ENCODE data around the gene SUSD6. TPM values are rescaled to one million over a fixed set of nuclear protein-coding genes. Genes with fewer than 3 reads are reported as not detected.
A peak's percentile ranks its signal among the peaks of the same experiment; 100 is the strongest.

SUSD6 gene
- total RNA-seq, 1 donor from 2014 or later: 23.9 TPM

- intact Hi-C loops (cut with micrococcal nuclease): no loop called here
- Histone ChIP-seq H3K4me3 (no peak overlapping the region), H3K9me3 (replicated peaks) (no peaks in the 10 kb centered on the region), H3K4me1 (peaks cover 15% of the 10 kb centered on the region), H3K27ac (replicated peaks) (no peak overlapping the region), H3K36me3 (no peaks in the 10 kb centered on the region), H3K27me3 (ENCODE audit: low read depth) (no peaks in the 10 kb centered on the region)
- DNase-seq: no peak
- no peak for TF ChIP-seq CTCF (IDR thresholded peaks at IDR 0.05; ENCODE audit: borderline replicate concordance)
Measured at GRCh38 chr14:69605738-69606137, 5.7 kb upstream of the SUSD6 start.

- no peak overlapping the region for H3K4me3 ChIP-seq
- no peaks in the 10 kb centered on the region for H3K9me3 ChIP-seq (replicated peaks)
- H3K27ac ChIP-seq (replicated peaks): no peak overlapping the region
- H3K36me3 ChIP-seq: no peaks in the 10 kb centered on the region
- no peak for DNase-seq
- H3K27me3 ChIP-seq (ENCODE audit: low read depth): no peaks in the 10 kb centered on the region
- intact Hi-C loops (cut with micrococcal nuclease): no loop called here
- peaks cover 19% of the 10 kb centered on the region for H3K4me1 ChIP-seq
- no peak for TF ChIP-seq CTCF (IDR thresholded peaks at IDR 0.05; ENCODE audit: borderline replicate concordance)
Measured at GRCh38 chr14:69606258-69607184, 4.9 kb upstream of the SUSD6 start.

- no peak for TF ChIP-seq CTCF (IDR thresholded peaks at IDR 0.05; ENCODE audit: borderline replicate concordance)
- no peak for DNase-seq
- H3K36me3 ChIP-seq: no peaks in the 10 kb centered on the region
- H3K4me3 ChIP-seq: peak overlapping the region; percentile 86
- H3K27ac ChIP-seq (replicated peaks): peak overlapping the region; percentile 99
- no peaks in the 10 kb centered on the region for H3K27me3 ChIP-seq (ENCODE audit: low read depth)
- peaks cover 52% of the 10 kb centered on the region for H3K4me1 ChIP-seq
- no peaks in the 10 kb centered on the region for H3K9me3 ChIP-seq (replicated peaks)
- intact Hi-C loops (cut with micrococcal nuclease): no loop called here
Measured at GRCh38 chr14:69610020-69610873, 1.1 kb upstream of the SUSD6 start.

GRCh38 chr14:69610874-69611171 is 573 bp upstream of the SUSD6 start:
- peak overlapping the region; percentile 86 for H3K4me3 ChIP-seq
- peak overlapping the region; percentile 99 for H3K27ac ChIP-seq (replicated peaks)
- intact Hi-C loops (cut with micrococcal nuclease): no loop called here
- no peaks in the 10 kb centered on the region for H3K9me3 ChIP-seq (replicated peaks)
- no peak for TF ChIP-seq CTCF (IDR thresholded peaks at IDR 0.05; ENCODE audit: borderline replicate concordance)
- DNase-seq: no peak
- peaks cover 57% of the 10 kb centered on the region for H3K4me1 ChIP-seq
- no peaks in the 10 kb centered on the region for H3K27me3 ChIP-seq (ENCODE audit: low read depth)
- no peaks in the 10 kb centered on the region for H3K36me3 ChIP-seq

GRCh38 chr14:69612014-69612782 is 802 bp downstream of the SUSD6 start:
- TF ChIP-seq CTCF (IDR thresholded peaks at IDR 0.05; ENCODE audit: borderline replicate concordance): no peak
- Histone ChIP-seq H3K27ac (replicated peaks) (peak overlapping the region; percentile 99), H3K27me3 (ENCODE audit: low read depth) (no peaks in the 10 kb centered on the region), H3K4me3 (peak overlapping the region; percentile 86), H3K4me1 (peaks cover 66% of the 10 kb centered on the region), H3K9me3 (replicated peaks) (no peaks in the 10 kb centered on the region), H3K36me3 (no peaks in the 10 kb centered on the region)
- intact Hi-C loops (cut with micrococcal nuclease): no loop called here
- DNase-seq: peak; percentile 38

All from left ventricle myocardium inferior (tissue), 1 donor.